Mucosa of descending colon (tissue), 3 donors: ENCODE measurements around the gene SUCNR1. TPM values are rescaled to one million over a fixed set of nuclear protein-coding genes. Genes with fewer than 3 reads are reported as not detected.

Source experiments
- ATAC-seq: fragments of 200-7000 bp; cut with Tn5 transposase; one replicate; pipeline ENCODE4 v1.9.1; 2020; ENCODE audit warnings: mild to moderate bottlenecking, moderate library complexity
- DNase-seq, 3 donors: peaks; one replicate each; pipeline ENCODE4 v3.0.0-alpha.2; 2020
- H3K36me3 ChIP-seq: fragments of 200-600 bp; one replicate; pipeline ENCODE4 v1.8.0; 2021; ENCODE audit warnings: low read depth, mild to moderate bottlenecking
- H3K4me1 ChIP-seq: fragments of 200-600 bp; one replicate; pipeline ENCODE4 v1.8.0; 2021; ENCODE audit warnings: low read depth, mild to moderate bottlenecking
- H3K4me3 ChIP-seq: fragments of 200-600 bp; one replicate; pipeline ENCODE4 v1.8.0; 2021; ENCODE audit warnings: mild to moderate bottlenecking
- H3K9me3 ChIP-seq: fragments of 200-600 bp; one replicate; pipeline ENCODE4 v1.8.0; 2021; ENCODE audit warnings: mild to moderate bottlenecking
- CTCF ChIP-seq: fragments of 200-600 bp; IDR thresholded peaks from one replicate; pipeline ENCODE4 v1.8.0; 2022; ENCODE audit warnings: antibody characterized with exemption, mild to moderate bottlenecking
- intact Hi-C, 2 donors: fragments of 100-400 bp; cut with DNase I in 1 of 2; cut with micrococcal nuclease in 1 of 2; formaldehyde crosslinking; loops; one replicate each; pipeline versions ENCODE4 v1.11.0 to v1.11.1; 2022; cut with DNase I, micrococcal nuclease
- total RNA-seq, 3 donors: library from RNA; stranded (reverse); fragmentation: NEBNext Ultra II Directional in 2 of 3; extraction: Animal tissue kit (Norgen Biotek cat#: 25700) in 2 of 3; gene quantifications; one replicate each; pipeline versions ENCODE4 v1.2.1 to v1.2.4, GENCODE V29; 2021 to 2023
- donor health status: DM: no; HTN: no; CAD: no; lungs with moderate emphysema.
- donor health status: DM: no; HTN: no; CAD: no.
- donor health status: DM: no; HTN: yes; CAD: no.

Gene SUCNR1
- total RNA-seq, 3 donors from 2014 or later = 0.35 to 0.65 (median 0.41) TPM

- H3K36me3 ChIP-seq = no peaks in the 10 kb centered on the region
- H3K9me3 ChIP-seq = no peaks in the 10 kb centered on the region
- no peak overlapping the region for H3K4me3 ChIP-seq
- TF ChIP-seq CTCF = no peak
- no peaks in the 10 kb centered on the region for H3K4me1 ChIP-seq
- no peak for DNase-seq
- ATAC-seq = no peak
- intact Hi-C loops = no loop called here
Observed at GRCh38 chr3:151908399-151908798, 35.0 kb downstream of the SUCNR1 start.

- TF ChIP-seq CTCF = no peak
- Histone ChIP-seq H3K4me1 (no peaks in the 10 kb centered on the region), H3K36me3 (no peaks in the 10 kb centered on the region), H3K9me3 (no peaks in the 10 kb centered on the region), H3K4me3 (no peak overlapping the region)
- DNase-seq (no peak), ATAC-seq (no peak)
- intact Hi-C loops = loop anchor here in 1 of 2 donors (10.0 kb wide), 1 partner anchor 445 kb away; the partner anchor contains the start of gene IGSF10
Observed at GRCh38 chr3:151909681-151910405, 36.4 kb downstream of the SUCNR1 start.

GRCh38 chr3:151911462-151911861 lies 38.0 kb downstream of the SUCNR1 start:
- no peak for ATAC-seq
- TF ChIP-seq CTCF = no peak
- intact Hi-C loops = loop anchor here in 1 of 2 donors (10.0 kb wide), 1 partner anchor 447 kb away; the partner anchor contains the start of gene IGSF10

GRCh38 chr3:151912028-151912427 lies 38.6 kb downstream of the SUCNR1 start:
- Histone ChIP-seq H3K4me3 (no peak overlapping the region), H3K9me3 (no peaks in the 10 kb centered on the region), H3K36me3 (no peaks in the 10 kb centered on the region), H3K4me1 (no peaks in the 10 kb centered on the region)
- DNase-seq (no peak), ATAC-seq (no peak)
- no peak for TF ChIP-seq CTCF
- intact Hi-C loops = loop anchor here in 1 of 2 donors (10.0 kb wide), 1 partner anchor 447 kb away; the partner anchor contains the start of gene IGSF10

More at GRCh38 chr3:151911462-151911861, 38.0 kb downstream of the SUCNR1 start:
- Histone ChIP-seq H3K36me3 (no peaks in the 10 kb centered on the region), H3K9me3 (no peaks in the 10 kb centered on the region), H3K4me1 (no peaks in the 10 kb centered on the region), H3K4me3 (no peak overlapping the region)
- no peak for DNase-seq

- H3K36me3 ChIP-seq = no peaks in the 10 kb centered on the region
- no peak for DNase-seq
- no peak for TF ChIP-seq CTCF
- no peak overlapping the region for H3K4me3 ChIP-seq
- no peaks in the 10 kb centered on the region for H3K4me1 ChIP-seq
- intact Hi-C loops = loop anchor here in 1 of 2 donors (10.0 kb wide), 1 partner anchor 452 kb away; the partner anchor contains the start of gene IGSF10
- ATAC-seq = no peak
- H3K9me3 ChIP-seq = no peaks in the 10 kb centered on the region
Observed at GRCh38 chr3:151916781-151917180, 43.3 kb downstream of the SUCNR1 start.
